GM21529 (cell line): ENCODE results near the gene SLC12A8.

ENCODE experiments used
- ATAC-seq: cut with Tn5 transposase; IDR thresholded peaks from one replicate; pipeline ENCODE4 v1.9.1; 2021; ENCODE audit not compliant: unreplicated experiment

The SLC12A8 gene

GRCh38 chr3:125154800-125155269 lies 57.7 kb downstream of the SLC12A8 start:
- ATAC-seq = peak; percentile 48

GRCh38 chr3:125154110-125154509 lies 58.4 kb downstream of the SLC12A8 start:
- no peak for ATAC-seq

- no peak for ATAC-seq
Observed at GRCh38 chr3:125152951-125153350, 59.6 kb downstream of the SLC12A8 start.

GRCh38 chr3:125151916-125152315 lies 60.6 kb downstream of the SLC12A8 start:
- ATAC-seq = no peak

- ATAC-seq = no peak
Observed at GRCh38 chr3:125151442-125151817, 61.1 kb downstream of the SLC12A8 start.

- ATAC-seq = no peak
Observed at GRCh38 chr3:125150525-125151441, 61.8 kb downstream of the SLC12A8 start.

GRCh38 chr3:125149462-125149861 lies 63.1 kb downstream of the SLC12A8 start:
- ATAC-seq = no peak

- ATAC-seq = no peak
Observed at GRCh38 chr3:125148836-125149235, 63.7 kb downstream of the SLC12A8 start.

GRCh38 chr3:125148016-125148812 lies 64.3 kb downstream of the SLC12A8 start:
- ATAC-seq = no peak

- ATAC-seq = no peak
Observed at GRCh38 chr3:125147491-125147820, 65.1 kb downstream of the SLC12A8 start.

- ATAC-seq = peak; percentile 35
Observed at GRCh38 chr3:125146626-125147490, 65.7 kb downstream of the SLC12A8 start.

- peak; percentile 23 for ATAC-seq
Observed at GRCh38 chr3:125145751-125146475, 66.6 kb downstream of the SLC12A8 start.

- ATAC-seq = no peak
Observed at GRCh38 chr3:125144653-125145314, 67.8 kb downstream of the SLC12A8 start.

GRCh38 chr3:125143982-125144652 lies 68.4 kb downstream of the SLC12A8 start:
- ATAC-seq = no peak

GRCh38 chr3:125143538-125143937 lies 69.0 kb downstream of the SLC12A8 start:
- ATAC-seq = no peak

GRCh38 chr3:125142940-125143339 lies 69.6 kb downstream of the SLC12A8 start:
- no peak for ATAC-seq

- no peak for ATAC-seq
Observed at GRCh38 chr3:125142420-125142778, 70.1 kb downstream of the SLC12A8 start.

GRCh38 chr3:125141596-125142419 lies 70.7 kb downstream of the SLC12A8 start:
- ATAC-seq = peak; percentile 59
